ENCODE measurements around the gene DNM2.

The DNM2 gene

GRCh38 chr19:10691178-10691881 lies 26.5 kb upstream of the DNM2 start:
- DNase-seq: no peak

GRCh38 chr19:10691883-10692282 lies 26.0 kb upstream of the DNM2 start:
- DNase-seq: no peak

- DNase-seq: no peak
Observed at GRCh38 chr19:10692673-10693264, 25.1 kb upstream of the DNM2 start.

- no peak for DNase-seq
Observed at GRCh38 chr19:10694706-10695307, 23.1 kb upstream of the DNM2 start.

GRCh38 chr19:10695401-10696398 lies 22.2 kb upstream of the DNM2 start:
- DNase-seq: peak; percentile 81

- DNase-seq: peak; percentile 38
Observed at GRCh38 chr19:10699650-10700335, 18.1 kb upstream of the DNM2 start.

GRCh38 chr19:10701955-10702525 lies 15.8 kb upstream of the DNM2 start:
- DNase-seq: no peak

- no peak for DNase-seq
Observed at GRCh38 chr19:10706990-10707389, 10.9 kb upstream of the DNM2 start.

- no peak for DNase-seq
Observed at GRCh38 chr19:10707440-10707839, 10.4 kb upstream of the DNM2 start.

- DNase-seq: no peak
Observed at GRCh38 chr19:10708291-10708690, 9.6 kb upstream of the DNM2 start.

GRCh38 chr19:10712045-10712444 lies 5.8 kb upstream of the DNM2 start:
- no peak for DNase-seq

- no peak for DNase-seq
Observed at GRCh38 chr19:10712754-10713153, 5.1 kb upstream of the DNM2 start.

- DNase-seq: no peak
Observed at GRCh38 chr19:10713317-10713716, 4.6 kb upstream of the DNM2 start.

GRCh38 chr19:10717054-10717355 lies 874 bp upstream of the DNM2 start:
- no peak for DNase-seq

- peak; percentile 47 for DNase-seq
Observed at GRCh38 chr19:10718205-10719196, 622 bp downstream of the DNM2 start.

- DNase-seq: no peak
Observed at GRCh38 chr19:10719466-10719961, 1.6 kb downstream of the DNM2 start.

- no peak for DNase-seq
Observed at GRCh38 chr19:10720607-10721125, 2.8 kb downstream of the DNM2 start.

GRCh38 chr19:10723591-10723990 lies 5.7 kb downstream of the DNM2 start:
- DNase-seq: no peak

- DNase-seq: no peak
Observed at GRCh38 chr19:10724573-10725071, 6.7 kb downstream of the DNM2 start.

GRCh38 chr19:10725415-10725814 lies 7.5 kb downstream of the DNM2 start:
- DNase-seq: no peak

Measured in activated effector memory CD4-positive, alpha-beta T cell treated with Interleukin-2 at 50 U/mL for 16 hours (primary cell).